Ecto neural progenitor cell (in vitro differentiated cells): Measurements from ENCODE around the gene SYPL1.

Experiments
- DNase-seq: peaks from one replicate; pipeline ENCODE4 v3.0.0-alpha.2; 2018; ENCODE audit warnings: low spot score

The SYPL1 gene

DNA sequence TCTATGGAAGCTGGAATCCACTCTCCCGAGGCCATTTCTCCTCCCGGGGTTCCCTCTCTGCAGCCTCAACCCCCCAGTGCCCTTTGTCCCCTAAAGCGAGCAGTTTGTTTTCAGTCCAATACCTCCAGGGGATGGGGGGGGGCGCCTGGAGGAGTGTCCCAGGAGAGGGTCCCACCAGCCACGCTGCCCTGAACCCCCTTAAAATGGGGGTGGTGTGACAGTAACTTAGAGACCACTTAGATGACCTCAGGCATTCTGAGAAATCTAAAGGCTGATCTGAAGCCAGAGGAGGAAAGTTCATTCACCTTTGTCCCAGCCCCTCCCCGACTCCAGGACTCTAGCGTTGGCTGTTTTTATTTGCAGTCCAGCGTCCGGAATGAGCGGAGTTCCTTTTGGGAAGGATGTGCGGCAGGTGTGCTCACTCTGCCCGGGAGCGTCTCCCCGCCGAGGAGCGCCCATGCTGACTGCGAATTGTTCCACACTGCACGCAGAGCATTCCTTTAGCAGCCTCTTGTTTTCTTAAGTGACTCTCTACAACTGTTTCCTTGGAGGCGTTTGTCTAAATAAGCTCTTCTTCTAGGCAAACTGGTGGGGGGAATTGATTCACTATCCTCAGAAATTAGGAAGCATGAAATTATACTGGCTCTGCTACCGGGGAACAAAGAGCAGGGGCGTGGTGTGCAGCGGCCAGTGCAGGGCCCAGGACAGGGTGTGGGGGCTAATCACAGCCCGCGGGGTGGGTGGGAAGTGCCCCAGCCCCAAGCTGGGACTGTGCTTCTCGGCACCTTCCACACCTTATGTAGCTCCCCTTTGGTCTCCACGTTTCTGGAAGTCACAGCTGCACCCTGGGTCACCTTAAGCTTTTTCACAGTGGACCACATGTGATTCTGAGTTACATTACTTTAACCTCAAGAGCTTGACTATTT lies 46.3 kb downstream of the SYPL1 start:
- DNase-seq = peak; percentile 50

DNA sequence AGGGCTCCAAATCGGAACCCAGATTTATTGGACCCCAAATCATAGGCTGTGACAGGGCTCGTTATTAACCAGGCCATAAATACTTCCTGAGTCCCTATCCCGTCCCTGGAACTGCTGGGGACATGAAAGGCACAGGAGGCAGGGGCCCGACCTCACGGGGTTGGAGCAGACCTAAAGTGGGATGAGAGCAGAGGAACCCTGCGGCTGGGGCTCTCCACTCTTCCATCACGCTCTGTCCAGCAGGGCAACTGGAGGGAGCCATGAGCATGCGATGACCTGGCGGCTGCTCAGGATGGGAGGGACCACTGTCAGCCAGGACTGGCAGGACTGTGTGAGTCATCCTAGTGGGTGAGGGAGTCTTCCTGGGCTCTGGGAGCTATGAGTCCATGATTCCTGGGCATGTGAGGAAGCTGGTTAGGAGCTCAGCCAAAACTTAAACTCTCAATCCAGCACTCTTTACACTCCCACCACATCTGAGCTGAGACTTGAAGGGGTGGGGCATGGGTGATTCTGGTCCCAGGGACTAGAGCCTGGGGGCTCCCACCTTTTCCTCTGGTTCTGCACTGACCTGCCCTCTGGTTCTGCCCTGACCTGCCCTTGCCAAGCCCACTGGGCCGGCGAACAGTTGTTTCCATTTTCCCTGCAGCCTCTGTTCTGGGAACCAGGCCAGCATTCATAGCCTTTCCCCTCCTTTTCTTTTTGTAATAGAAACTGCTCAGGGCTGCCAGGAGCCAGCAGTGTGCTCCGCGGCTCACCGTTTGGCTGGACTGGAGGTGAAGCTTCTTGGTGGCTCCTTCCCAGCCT lies 47.1 kb downstream of the SYPL1 start:
- no peak for DNase-seq

DNA sequence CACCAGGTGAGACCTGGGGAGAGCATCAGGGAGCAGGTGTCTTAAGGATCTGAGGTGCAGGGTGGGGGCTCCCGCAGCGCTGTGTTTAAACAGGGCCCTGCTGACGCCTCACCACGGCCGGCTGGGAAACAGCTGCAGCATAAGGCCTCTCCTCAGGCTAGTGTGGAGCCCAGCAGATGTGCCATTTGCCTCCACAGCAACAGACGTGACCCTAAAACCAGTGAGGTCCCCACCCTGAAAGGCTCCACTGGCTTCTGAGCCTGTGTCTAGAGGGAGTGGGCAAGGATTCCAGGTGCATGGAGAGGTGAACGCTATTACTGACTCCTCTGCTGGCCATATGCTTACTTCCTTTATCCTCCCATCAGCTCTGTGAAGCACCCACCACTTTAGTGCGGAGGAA lies 47.8 kb downstream of the SYPL1 start:
- no peak for DNase-seq

DNA sequence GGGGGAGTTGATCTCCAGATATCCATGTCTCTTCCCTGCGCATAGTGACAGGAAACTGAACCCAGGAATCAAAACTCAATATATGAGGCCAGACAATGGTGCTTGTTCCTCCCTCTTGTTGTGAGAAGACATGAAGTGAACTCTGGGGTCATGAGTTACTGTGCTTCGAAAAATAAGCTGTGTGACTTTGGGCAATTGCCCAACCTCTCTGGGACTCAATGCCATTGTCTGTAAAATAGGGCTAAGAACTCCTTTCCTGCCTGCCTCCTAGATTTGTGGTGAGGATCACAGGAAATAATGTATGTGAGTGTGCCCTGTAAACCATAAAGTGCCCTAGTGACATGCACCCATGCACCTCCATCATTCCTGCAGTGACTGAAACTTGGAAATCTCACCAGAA lies 48.4 kb downstream of the SYPL1 start:
- DNase-seq = no peak

DNA sequence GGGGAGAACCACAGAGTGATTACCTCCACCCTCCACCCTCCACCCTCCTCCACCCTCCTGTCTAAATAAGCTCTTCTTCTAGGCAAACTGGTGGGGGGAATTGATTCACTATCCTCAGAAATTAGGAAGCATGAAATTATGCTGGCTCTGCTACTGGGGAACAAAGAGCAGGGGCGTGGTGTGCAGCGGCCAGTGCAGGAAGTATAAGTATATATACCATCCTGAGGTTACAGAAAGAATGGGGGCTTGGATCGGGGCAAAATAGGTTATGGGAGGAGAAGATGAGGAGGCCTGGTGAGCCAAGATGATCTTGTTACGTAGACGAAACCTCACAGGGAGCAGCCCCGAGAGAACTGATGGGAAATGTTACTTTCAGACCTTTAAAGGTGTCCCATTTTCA lies 49.1 kb downstream of the SYPL1 start:
- DNase-seq = no peak

DNA sequence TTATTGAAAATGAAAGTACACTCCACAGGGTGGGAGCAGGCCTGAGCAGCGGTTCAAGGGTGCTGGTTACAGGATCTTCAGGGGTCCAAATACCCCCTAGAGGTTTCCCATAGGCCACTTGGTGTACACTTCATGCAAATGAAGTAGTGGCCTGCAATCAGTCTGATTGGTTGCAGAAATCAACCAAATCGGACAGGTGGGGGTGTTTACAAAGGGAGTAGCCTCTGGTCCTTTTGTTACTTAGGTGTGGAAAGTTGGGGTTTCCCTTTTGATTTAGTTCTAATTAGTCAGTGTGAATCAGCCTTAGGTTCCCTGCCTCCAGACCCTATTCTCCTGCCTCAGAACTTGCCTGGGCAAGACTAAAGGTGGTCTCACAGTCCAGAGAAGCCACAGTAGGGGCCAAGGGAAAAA lies 49.6 kb downstream of the SYPL1 start:
- peak; percentile 26 for DNase-seq

DNA sequence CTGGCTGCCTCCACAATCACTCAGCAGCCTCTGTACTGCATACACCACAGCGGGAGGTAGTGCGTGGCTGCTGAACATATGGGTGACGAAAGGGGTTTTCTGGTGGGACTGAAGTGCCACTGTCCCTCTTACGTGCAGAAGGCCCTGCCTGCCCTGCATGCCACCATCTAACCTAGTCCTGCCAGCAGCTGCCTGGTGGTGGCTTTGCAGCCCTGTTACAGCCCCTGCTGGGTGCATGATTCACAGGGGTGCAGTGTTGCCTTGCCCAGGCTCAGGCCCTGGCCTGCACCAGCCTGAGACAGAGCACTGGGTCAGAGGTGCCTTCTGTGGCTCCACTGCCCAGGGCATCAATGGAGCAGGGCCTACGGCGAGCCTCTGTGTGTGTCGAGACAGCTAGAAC lies 50.1 kb downstream of the SYPL1 start:
- peak; percentile 28 for DNase-seq

DNA sequence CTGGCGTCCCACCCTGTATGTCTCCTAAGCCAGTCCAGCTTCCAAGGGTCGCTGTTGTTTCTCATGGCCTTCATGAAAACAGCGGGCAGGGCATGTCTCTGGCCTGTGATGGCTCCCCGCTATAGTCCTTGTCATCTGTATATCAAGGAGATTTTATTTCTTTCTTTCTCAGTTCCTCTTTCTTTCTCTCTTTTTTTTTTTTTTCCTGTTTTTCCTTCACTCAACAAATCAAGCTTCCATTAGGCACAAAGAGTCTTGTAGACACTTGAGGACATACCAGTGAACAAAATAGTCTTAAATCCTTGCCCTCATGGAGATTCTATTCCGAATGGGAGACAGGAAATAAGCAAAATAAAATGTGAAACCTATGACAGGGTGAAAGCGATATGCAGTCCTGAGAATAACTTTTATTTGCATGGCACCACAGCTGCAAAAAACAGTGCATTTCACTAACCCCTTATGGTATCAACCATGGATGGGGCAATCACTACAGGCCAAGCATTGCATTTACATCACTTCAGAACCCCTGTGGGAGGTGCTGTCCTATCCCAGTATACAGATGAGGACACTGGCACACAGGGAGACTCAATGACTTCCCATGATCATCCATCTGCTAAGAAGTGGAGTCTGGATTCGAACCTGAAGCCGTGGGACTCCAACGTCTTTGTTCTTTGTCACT lies 50.7 kb downstream of the SYPL1 start:
- no peak for DNase-seq

DNA sequence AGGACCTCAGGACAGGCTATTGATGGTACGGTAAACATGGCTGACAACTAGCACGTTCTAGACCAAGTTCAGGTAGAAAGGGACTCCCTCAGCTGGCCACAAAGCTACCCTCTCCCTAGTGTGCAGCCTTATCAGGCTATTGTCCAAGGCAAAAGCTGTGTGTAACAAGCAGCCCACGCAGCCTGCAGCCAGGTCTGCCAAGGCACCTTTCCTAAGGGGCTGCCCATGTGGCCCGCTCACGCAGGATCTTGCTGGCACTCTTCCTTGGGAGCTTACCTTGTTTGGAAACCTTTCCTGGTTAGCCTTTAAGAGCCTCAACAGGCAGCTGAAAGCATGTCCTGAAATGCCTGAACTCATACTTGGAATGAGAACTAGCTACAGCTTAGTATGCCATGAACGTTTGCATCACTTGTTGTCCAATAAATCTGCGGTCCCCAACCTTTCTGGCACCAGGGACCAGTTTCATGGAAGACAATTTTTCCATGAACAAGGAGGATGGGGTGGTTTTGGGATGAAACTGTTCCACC lies 51.7 kb downstream of the SYPL1 start:
- DNase-seq = no peak

DNA sequence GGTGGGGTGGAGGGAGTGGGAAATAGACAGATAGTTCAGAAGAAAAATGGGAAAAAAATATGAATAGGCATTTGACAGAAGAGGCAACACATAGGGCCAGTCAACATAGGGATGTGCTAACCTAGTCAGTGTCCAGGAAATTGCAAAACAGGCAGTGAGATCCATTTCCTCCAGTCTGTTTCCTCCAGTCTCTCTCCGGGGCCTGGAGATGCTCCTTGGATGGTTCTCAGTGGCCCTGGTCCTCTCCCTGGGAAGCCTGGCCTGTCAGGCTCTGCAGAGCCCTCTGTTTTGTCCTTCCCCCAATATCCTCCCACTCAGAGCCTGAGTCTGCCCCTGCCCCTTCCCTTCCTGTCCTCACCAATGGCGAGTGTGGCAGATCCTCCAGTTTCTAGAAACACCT lies 52.6 kb downstream of the SYPL1 start:
- DNase-seq = no peak

DNA sequence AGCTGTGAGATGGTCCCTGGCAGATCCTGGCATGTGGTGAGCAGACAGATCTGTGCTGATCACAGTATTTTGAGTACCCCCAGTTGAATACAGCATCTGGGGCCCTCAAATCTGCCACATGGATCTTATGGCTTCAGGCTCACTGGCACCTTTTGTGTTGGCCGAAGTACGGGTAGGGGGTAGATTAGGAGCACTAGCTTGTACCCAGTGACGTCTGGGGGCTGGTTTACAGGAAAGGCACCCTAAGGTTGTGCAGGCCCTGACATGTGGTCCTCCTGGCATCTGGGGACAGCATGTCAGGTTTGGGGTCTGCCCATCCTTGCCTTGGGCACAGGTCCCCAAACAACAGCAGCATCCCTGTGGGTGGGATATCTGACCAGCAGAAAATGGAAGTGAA lies 53.2 kb downstream of the SYPL1 start:
- DNase-seq = no peak

DNA sequence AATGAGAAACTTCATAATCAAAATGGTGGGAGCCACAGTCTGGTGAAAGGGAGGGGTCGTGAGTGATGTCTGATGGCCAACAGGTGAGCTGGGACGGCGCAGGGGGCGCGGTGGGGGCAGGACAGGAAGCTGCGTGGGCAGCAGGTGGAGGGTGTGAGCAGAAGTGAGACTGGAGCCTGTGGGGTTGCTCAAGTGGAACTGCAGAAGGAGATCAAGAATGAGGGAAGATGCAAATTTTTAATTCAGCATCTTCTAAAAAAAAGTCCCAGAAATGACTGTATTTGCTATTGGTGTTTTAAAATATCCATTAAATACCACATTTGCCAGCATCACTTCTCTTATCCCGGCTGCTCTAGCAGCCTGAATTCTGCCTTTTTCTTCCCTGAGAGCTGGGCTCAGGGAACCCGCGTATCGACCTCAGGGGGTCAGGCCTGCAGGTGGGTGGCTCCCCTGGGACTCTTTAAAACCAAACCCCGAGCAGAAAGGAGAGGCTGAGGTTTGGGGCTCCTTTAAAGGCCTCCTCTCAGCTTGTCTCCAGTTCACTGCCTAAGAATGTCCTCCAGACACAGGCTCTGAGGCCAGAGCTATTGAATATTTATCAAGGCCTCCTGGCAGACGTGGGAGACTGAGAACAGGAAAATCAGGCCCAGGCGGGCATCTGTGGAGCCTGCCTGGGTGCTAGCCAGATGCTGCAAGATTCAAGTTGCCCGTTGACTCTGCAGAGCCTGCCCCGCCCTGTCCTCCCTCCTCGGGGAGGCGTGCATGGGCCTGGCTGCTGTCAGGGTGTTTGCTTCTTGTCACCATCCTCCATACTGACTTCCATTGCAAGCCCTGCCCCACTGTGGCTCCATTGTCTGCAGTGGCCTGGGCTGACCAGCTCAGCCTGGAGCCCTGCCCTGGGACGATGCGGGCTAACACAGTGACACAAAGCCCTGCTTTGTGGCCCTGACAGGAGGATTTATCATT lies 53.9 kb downstream of the SYPL1 start:
- DNase-seq = peak; percentile 69

DNA sequence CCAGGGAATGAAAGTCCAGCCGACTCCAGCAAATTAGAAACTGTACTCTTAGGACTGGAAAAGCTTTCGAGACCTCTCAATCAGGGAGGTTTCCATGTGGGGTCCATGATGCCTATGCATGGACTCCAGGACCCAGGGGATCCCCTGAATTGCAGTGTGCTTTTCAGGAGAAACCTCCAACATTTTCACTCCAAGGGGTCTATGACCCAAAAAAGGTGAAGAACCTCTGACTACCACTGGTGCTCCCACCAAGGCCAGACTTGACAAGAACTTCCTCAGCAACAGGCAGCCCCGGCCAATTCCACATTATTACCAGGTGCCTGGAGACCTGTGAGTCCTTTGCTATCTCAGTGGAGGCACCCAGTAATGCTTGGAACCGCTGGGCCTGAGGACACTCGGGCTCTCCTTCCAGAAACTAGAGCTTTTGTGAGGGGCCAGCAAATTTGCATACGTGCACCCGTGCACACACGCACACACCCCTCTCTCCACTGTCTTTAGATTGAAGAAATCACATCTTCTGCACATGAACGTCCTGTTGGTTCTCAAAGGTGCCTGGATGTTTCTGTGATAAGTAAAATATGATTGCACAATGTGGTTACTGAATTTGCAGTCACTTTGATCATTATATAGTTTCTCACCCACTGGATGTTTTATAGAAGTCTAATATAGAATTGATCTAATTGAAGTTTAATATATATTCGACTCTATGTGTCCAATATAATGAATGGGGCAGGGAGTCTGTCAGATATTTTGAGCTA lies 54.7 kb downstream of the SYPL1 start:
- DNase-seq = no peak

DNA sequence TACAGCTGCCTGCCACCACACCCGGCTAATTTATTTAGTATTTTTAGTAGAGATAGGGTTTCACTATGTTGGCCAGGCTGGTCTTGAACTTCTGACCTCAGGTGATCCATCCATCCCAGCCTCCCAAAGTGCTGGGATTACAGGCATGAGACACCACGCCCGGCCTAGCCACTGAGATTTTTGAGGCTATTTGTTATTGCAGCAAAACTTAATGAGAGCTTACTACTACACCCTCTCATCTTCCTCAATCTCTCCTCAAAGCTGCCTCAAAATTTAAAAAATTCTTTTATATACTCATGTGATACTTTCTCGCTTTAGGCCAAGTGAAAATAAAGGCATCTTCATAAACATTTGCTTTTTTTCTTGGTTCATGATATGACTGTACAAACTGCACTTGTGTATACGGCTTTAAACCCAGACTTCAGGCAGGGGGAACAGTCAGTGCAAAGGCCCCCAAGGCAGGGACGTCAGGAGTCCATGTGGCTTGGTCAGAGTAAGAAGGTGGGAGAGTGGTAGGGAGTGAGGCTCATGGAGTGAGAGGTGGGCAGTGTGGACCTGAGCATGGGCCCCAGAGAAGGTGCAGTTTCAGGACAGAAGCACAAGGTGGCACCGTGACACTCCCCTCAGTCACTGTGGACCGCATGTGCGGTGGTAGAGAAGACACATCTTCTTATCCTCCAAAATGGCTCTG lies 55.5 kb downstream of the SYPL1 start:
- peak; percentile 74 for DNase-seq

DNA sequence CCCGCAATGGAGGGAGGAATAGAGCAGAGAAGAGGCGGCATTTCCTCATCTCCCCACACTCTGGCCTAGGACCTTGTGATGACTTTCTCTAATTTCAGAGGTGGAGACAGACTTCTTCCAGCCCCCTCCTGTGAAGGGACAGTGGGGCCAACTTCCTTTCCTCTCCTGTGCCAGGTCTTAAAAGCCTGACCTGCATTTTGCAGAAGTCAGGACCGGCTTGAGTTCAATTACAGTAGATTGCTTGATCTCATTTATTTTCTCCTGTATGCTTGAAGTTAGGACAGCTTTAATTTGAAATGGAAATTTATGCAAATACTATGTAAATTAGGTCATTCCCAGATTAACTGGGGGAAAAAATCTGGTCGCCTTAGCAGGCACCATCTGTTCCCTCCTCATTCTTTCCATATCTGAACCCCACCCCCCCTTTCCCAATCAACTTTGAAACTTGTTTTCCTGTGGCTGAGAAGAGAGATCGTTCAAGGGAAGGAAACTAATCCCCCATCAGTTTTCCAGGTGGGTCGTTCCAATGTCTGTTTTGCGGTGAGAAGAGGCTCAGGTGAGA lies 57.1 kb downstream of the SYPL1 start:
- DNase-seq = no peak

DNA sequence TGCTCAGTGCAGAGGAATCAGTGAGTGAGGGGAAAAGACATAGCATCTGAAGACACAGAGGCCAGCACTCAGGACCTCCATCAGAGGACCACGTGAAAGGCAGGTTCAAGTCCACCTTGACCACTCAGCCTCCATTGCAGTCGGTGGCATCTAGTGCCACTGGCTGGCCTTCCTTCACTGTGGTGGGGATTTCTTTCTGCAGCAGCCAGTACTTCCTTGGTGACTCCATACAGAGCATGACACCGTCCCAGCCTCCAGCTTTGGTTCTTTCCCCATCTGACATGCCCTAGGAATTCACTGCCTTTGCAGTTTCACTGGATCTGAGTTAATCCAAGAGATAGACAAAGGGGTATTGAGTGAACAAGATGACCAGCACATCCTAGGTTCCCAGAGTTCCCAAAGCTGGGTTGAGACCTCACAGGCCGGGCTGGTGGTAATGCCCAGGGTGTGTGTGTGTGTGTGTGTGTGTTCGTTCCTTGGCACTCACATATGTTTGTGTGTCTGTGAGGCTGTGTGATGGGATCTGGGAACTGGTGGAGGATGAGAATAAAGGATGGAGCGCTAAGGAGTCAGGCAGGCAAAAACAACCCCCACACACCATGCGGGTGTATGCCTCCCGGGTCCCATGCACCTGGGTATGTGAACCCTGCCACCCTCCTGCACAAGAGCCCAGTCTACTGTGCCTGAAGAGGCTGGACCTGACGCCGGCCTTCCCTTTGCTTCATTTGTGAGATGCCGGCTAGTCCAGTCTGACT lies 57.8 kb downstream of the SYPL1 start:
- DNase-seq = no peak

DNA sequence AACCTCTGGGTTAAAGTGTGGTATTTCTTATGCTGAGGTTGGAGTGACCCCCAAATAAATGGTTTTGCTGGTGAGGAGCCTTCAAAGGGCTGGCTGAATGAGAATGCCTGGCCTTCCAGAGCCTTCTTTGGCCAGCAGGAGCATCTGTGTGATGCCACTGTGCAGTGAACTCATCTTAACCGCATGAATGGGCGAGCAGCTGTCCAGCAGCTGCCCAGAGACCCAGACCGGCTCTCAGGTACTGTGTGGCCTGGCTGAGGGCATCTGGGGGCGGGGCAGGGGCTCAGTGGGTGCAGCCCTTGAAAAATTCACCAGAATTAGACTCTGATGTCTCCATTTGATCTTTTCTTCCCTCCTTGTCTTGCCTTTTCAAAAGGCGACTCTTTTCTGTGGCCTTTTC lies 59.0 kb downstream of the SYPL1 start:
- DNase-seq = no peak

DNA sequence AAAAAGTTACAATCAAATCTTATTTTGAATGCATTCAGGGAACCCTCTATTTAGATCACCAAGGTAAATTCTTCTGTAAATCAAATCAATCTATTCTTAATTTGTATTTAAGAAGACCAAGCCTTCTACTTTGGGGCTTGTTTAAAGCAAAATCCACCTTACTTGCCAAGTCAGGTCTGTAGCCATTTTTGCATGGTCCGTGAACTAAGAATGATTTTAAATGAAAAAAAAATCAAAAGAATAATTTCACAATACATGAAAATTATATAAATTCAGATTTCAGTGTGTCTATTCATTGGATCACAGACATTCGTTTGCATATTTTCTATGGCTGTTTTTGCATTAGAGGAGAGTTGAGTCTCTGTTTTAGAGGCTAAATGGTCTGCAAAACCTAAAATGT lies 59.4 kb downstream of the SYPL1 start:
- DNase-seq = no peak

DNA sequence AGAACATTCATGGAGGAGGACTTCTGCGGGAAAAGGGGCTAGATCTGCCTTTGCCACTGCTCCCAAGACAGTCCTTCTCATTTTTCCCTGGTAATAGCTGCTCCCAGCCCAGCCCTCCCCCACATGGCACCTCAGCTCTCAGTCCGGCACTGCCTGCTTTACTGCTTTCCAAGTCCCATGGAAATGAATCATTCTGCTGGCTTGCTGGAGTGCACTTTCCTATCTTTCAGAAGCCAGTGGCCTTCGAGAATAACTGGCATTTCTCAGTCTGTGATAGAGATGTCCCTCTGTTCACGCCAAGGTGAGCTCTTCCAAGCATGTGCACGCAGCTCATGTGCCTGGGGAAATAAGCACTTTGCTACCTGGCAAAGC lies 61.4 kb downstream of the SYPL1 start:
- no peak for DNase-seq
